Hepatocyte (in vitro differentiated cells): ENCODE measurements around the gene KCTD6.

Source experiments
- CTCF ChIP-seq: fragments of 200-600 bp; sonication (generic); IDR thresholded peaks from 2 replicates; pipeline ENCODE4 v1.5.1; 2016; ENCODE audit warnings: antibody characterized with exemption, mild to moderate bottlenecking; ENCODE audit not compliant: poor library complexity
- EZH2 ChIP-seq: fragments of 200-600 bp; sonication (generic); IDR thresholded peaks from 2 replicates; pipeline ENCODE4 v1.6.1; 2016; ENCODE audit warnings: antibody characterized with exemption, mild to moderate bottlenecking, borderline replicate concordance
- EZH2phosphoT487 ChIP-seq: fragments of 200-600 bp; sonication (generic); IDR thresholded peaks from one replicate; pipeline ENCODE4 v1.6.1; 2018; ENCODE audit warnings: antibody characterized with exemption, mild to moderate bottlenecking, low read depth, moderate library complexity; ENCODE audit not compliant: unreplicated experiment, severe bottlenecking

DNA sequence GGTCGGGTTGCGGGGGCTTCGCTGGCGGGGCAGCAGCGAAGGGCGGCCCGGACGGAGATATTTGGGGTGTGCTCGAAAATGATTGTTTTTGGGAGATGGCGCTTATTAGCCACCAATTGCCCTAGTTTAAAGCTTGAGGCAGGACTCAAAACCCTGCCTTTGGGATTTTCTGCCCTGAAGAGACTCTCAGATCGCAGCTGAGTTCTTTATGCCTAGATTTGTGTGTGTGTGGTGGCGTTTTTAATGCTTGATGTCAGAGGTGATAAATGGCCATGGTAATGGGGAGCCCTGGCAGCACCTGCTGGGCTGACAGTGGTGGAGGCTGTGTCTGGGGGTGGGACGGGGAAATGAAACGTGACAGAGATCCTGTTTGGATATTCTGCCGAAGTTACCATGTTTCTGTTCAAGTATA, 604 bp downstream of the KCTD6 start:
- TF ChIP-seq CTCF (no peak), EZH2 (no peak), EZH2phosphoT487 (no peak)
